Mesendoderm (in vitro differentiated cells): ENCODE results near the gene HTT-AS. TPM values are rescaled to one million over a fixed set of nuclear protein-coding genes. Genes with fewer than 3 reads are reported as not detected.

ENCODE experiments used
- DNase-seq: peaks from one replicate; pipeline ENCODE4 v3.0.0; 2013
- H2AK5ac ChIP-seq: 2 replicates; pipeline ENCODE4 v1.6.1; 2013; ENCODE audit warnings: low read length, inconsistent platforms
- H2BK120ac ChIP-seq: 2 replicates; pipeline ENCODE4 v1.6.1; 2013; ENCODE audit warnings: low read depth, mild to moderate bottlenecking, low read length, moderate library complexity, mixed read lengths
- H2BK15ac ChIP-seq: replicated peaks from 2 replicates; pipeline ENCODE4 v1.6.1; 2013; ENCODE audit warnings: low read depth, mild to moderate bottlenecking, moderate library complexity
- H2BK5ac ChIP-seq: 2 replicates; pipeline ENCODE4 v1.6.1; 2013; ENCODE audit warnings: low read length, inconsistent platforms
- H3K18ac ChIP-seq: 2 replicates; pipeline ENCODE4 v1.6.1; 2013; ENCODE audit warnings: mild to moderate bottlenecking, low read length, mixed read lengths
- H3K23ac ChIP-seq: one replicate; pipeline ENCODE4 v1.6.1; 2013; ENCODE audit warnings: low read length
- H3K27ac ChIP-seq: 2 replicates; pipeline ENCODE4 v1.5.1; 2013; ENCODE audit warnings: low read depth, mild to moderate bottlenecking, inconsistent platforms, low read length, moderate library complexity
- H3K27me3 ChIP-seq: 2 replicates; pipeline ENCODE4 v1.6.1; 2013; ENCODE audit warnings: low read length, control low read depth, mild to moderate bottlenecking, inconsistent platforms; ENCODE audit not compliant: insufficient read depth, poor library complexity
- H3K36me3 ChIP-seq: 2 replicates; pipeline ENCODE4 v1.6.1; 2013; ENCODE audit warnings: low read length, inconsistent platforms; ENCODE audit not compliant: control insufficient read depth, insufficient read depth
- H3K4ac ChIP-seq: one replicate; pipeline ENCODE4 v1.6.1; 2013; ENCODE audit warnings: low read depth, mild to moderate bottlenecking, low read length, moderate library complexity
- H3K4me1 ChIP-seq: 2 replicates; pipeline ENCODE4 v1.6.1; 2013; ENCODE audit warnings: low read depth, low read length, inconsistent platforms; ENCODE audit not compliant: control insufficient read depth
- H3K4me2 ChIP-seq: 2 replicates; pipeline ENCODE4 v1.6.1; 2013; ENCODE audit warnings: low read length
- H3K4me3 ChIP-seq: 2 replicates; pipeline ENCODE4 v1.5.1; 2013; ENCODE audit warnings: mild to moderate bottlenecking, low read length
- H3K56ac ChIP-seq: one replicate; pipeline ENCODE4 v1.6.1; 2013; ENCODE audit warnings: low read length
- H3K79me1 ChIP-seq: 2 replicates; pipeline ENCODE4 v1.6.1; 2013; ENCODE audit warnings: low read length, inconsistent platforms
- H3K79me2 ChIP-seq: 2 replicates; pipeline ENCODE4 v1.6.1; 2013; ENCODE audit warnings: mild to moderate bottlenecking, low read length; ENCODE audit not compliant: control insufficient read depth, insufficient read depth
- H3K9ac ChIP-seq: 2 replicates; pipeline ENCODE4 v1.6.1; 2013; ENCODE audit warnings: low read length, inconsistent platforms
- H4K5ac ChIP-seq: one replicate; pipeline ENCODE4 v1.6.1; 2013; ENCODE audit warnings: low read length
- H4K8ac ChIP-seq: one replicate; pipeline ENCODE4 v1.6.1; 2013; ENCODE audit warnings: low read depth, mild to moderate bottlenecking, control low read depth, low read length, moderate library complexity
- WGBS: extraction: QIAGEN DNeasy Blood & Tissue Kit; methylation state at CpG from one replicate; pipeline ENCODE4 v1.1.7; 2013; ENCODE audit warnings: low lambda C conversion rate, missing lambda C conversion rate; ENCODE audit not compliant: insufficient coverage; ENCODE audit errors: extremely low coverage; 5-methylcytosine and 5-hydroxymethylcytosine counted together
- polyA plus RNA-seq, 2 experiments: library from polyadenylated mRNA; stranded (reverse); fragments of 200-250 nt; gene quantifications; one replicate each; pipeline ENCODE4 v1.2.3, GENCODE V29; 2013

Gene HTT-AS
- polyA plus RNA-seq (2013, experiment 1 of 2): not detected
- not detected for polyA plus RNA-seq (2013, experiment 2 of 2)

DNA sequence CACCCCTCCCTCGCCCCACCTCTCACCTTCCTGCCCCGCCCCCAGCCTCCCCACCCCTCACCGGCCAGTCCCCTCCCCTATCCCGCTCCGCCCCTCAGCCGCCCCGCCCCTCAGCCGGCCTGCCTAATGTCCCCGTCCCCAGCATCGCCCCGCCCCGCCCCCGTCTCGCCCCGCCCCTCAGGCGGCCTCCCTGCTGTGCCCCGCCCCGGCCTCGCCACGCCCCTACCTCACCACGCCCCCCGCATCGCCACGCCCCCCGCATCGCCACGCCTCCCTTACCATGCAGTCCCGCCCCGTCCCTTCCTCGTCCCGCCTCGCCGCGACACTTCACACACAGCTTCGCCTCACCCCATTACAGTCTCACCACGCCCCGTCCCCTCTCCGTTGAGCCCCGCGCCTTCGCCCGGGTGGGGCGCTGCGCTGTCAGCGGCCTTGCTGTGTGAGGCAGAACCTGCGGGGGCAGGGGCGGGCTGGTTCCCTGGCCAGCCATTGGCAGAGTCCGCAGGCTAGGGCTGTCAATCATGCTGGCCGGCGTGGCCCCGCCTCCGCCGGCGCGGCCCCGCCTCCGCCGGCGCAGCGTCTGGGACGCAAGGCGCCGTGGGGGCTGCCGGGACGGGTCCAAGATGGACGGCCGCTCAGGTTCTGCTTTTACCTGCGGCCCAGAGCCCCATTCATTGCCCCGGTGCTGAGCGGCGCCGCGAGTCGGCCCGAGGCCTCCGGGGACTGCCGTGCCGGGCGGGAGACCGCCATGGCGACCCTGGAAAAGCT, at the start of gene HTT-AS, which contains the start of gene HTT:
Gene HTT-AS, minus strand, starts transcription at position 461 of the 768 bp plus-strand sequence.
Gene HTT, plus strand, starts transcription at position 604 of the 768 bp plus-strand sequence. Its CDS starts 145 bp downstream, at position 749.
- H3K4me3 ChIP-seq: peak within 1 kb of the TSS; percentile 93
- H3K79me2 ChIP-seq: peaks cover 31% of the 10 kb centered on the region
- no CpG with 5 or more reads among the region's 81 CpGs for WGBS
- no peaks in the 10 kb centered on the region for H3K27me3 ChIP-seq
- no peak within 1 kb of the TSS for H2BK15ac ChIP-seq
- H2AK5ac ChIP-seq: no peak within 1 kb of the TSS
- no peak within 1 kb of the TSS for H2BK120ac ChIP-seq
- H2BK5ac ChIP-seq: no peak within 1 kb of the TSS
- peak within 1 kb of the TSS; percentile 65 for H3K4me2 ChIP-seq
- H4K5ac ChIP-seq: no peak within 1 kb of the TSS
- peaks cover 2% of the 10 kb centered on the region for H3K4me1 ChIP-seq
- no peak within 1 kb of the TSS for H4K8ac ChIP-seq
- no peaks in the 10 kb centered on the region for H3K36me3 ChIP-seq
- peak within 1 kb of the TSS; percentile 24 for H3K4ac ChIP-seq
- H3K9ac ChIP-seq: peak within 1 kb of the TSS; percentile 92
- DNase-seq: peak; percentile 95
- H3K27ac ChIP-seq: peak within 1 kb of the TSS; percentile 90
- H3K18ac ChIP-seq: peak within 1 kb of the TSS; percentile 63
- peak within 1 kb of the TSS; percentile 97 for H3K56ac ChIP-seq
- peaks cover 6% of the 10 kb centered on the region for H3K79me1 ChIP-seq
- no peak within 1 kb of the TSS for H3K23ac ChIP-seq

DNA sequence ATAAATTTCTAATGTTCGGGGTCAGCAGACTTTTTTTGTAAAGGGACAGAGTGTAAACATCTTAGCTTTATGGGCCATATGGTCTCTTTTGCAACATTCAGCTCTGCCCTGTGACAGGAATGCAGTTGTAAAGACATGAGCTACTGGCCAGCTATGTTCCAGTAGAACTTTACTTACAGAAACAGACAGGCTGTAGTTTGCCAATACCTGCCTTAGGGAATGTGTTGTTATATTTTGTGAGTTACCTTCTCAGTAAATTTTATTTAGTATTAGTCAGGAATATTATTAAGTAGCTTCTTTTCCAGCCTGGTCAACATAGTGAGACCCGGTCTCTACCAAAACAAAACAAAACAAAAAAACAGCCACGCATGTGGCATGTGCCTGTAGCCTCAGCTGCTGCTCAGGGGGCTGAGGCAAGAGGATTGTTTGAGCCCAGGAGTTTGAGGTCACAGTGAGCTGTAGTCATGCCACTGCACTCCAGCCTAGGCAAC, 48.9 kb upstream of the HTT-AS start:
- H2BK15ac ChIP-seq: no peak overlapping the region
- H4K8ac ChIP-seq: no peak overlapping the region
- WGBS: no CpG with 5 or more reads among the region's 3 CpGs
- no peak overlapping the region for H3K4me3 ChIP-seq
- no peaks in the 10 kb centered on the region for H3K36me3 ChIP-seq
- H3K56ac ChIP-seq: no peak overlapping the region
- H3K9ac ChIP-seq: no peak overlapping the region
- no peak overlapping the region for H2BK5ac ChIP-seq
- no peak overlapping the region for H3K23ac ChIP-seq
- no peaks in the 10 kb centered on the region for H3K79me1 ChIP-seq
- H3K18ac ChIP-seq: no peak overlapping the region
- H2BK120ac ChIP-seq: no peak overlapping the region
- no peaks in the 10 kb centered on the region for H3K4me1 ChIP-seq
- H3K27me3 ChIP-seq: no peaks in the 10 kb centered on the region
- no peak overlapping the region for H3K4me2 ChIP-seq
- H3K79me2 ChIP-seq: no peaks in the 10 kb centered on the region
- H3K27ac ChIP-seq: no peak overlapping the region
- H4K5ac ChIP-seq: no peak overlapping the region
- DNase-seq: no peak
- no peak overlapping the region for H2AK5ac ChIP-seq
- no peak overlapping the region for H3K4ac ChIP-seq

DNA sequence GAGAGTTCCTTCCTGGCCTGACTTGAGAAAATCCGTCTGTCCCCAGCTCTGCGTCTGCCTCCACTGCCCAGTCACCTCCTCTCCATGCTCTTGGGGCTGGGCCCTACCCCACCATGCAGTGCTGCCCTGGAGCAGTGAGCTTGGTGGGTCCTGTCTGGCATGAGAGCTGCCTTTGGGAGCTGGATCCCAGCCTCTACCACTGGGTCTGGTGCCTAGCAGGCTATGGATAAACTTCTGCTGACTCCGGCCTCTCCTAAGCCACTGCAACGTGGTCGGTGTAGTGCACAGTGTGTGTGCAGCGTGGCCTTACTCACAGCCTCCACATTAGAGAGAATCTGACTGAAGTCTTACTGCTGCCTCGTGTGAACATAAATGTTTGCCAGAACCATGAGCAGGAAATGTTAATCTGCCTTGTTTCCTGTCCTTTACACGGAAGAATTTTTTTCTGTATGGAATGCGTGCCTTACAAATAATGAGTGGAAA, 47.8 kb upstream of the HTT-AS start:
- H3K4me3 ChIP-seq: no peak overlapping the region

DNA sequence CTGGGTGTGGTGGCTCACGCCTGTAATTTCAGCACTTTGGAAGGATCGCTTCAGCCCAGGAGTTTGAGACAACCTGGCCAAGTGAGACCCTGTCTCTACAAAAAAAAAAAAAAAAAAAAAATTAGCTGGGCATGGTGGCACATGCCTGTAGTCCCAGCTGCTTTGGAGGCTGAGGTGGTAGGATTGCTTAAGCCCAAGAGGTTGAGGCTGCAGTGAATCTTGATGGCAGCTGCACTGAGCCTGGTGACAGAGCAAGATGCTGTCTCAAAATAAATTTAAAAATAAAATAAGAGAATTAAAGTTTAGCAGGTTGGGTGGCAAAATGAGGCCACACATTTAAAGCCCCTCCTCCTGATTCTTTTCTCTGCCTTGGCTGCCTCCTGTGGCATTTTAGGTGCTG, 47.3 kb upstream of the HTT-AS start:
- no peak overlapping the region for H3K23ac ChIP-seq
- no peak overlapping the region for H4K8ac ChIP-seq
- H3K27me3 ChIP-seq: no peaks in the 10 kb centered on the region
- no peak overlapping the region for H3K9ac ChIP-seq
- no peak overlapping the region for H3K18ac ChIP-seq
- no peak overlapping the region for H3K27ac ChIP-seq
- no peak overlapping the region for H3K4me3 ChIP-seq
- WGBS: no CpG with 5 or more reads among the region's 2 CpGs
- H4K5ac ChIP-seq: no peak overlapping the region
- H2BK15ac ChIP-seq: no peak overlapping the region
- H2BK5ac ChIP-seq: no peak overlapping the region
- H3K36me3 ChIP-seq: peaks cover under 1% of the 10 kb centered on the region
- no peak overlapping the region for H2BK120ac ChIP-seq
- no peak overlapping the region for H3K56ac ChIP-seq
- H3K4me1 ChIP-seq: no peaks in the 10 kb centered on the region
- no peak overlapping the region for H3K4ac ChIP-seq
- DNase-seq: no peak
- no peaks in the 10 kb centered on the region for H3K79me1 ChIP-seq
- H2AK5ac ChIP-seq: no peak overlapping the region
- no peaks in the 10 kb centered on the region for H3K79me2 ChIP-seq
- H3K4me2 ChIP-seq: no peak overlapping the region

More for the DNA sequence above, 47.8 kb upstream of the HTT-AS start:
- H2BK15ac ChIP-seq: no peak overlapping the region
- H3K4me1 ChIP-seq: no peaks in the 10 kb centered on the region
- H3K23ac ChIP-seq: no peak overlapping the region
- H3K79me1 ChIP-seq: no peaks in the 10 kb centered on the region
- H3K27ac ChIP-seq: no peak overlapping the region
- H3K56ac ChIP-seq: no peak overlapping the region
- no peak for DNase-seq
- no peak overlapping the region for H4K5ac ChIP-seq
- no peak overlapping the region for H2BK5ac ChIP-seq
- no peaks in the 10 kb centered on the region for H3K79me2 ChIP-seq
- no peak overlapping the region for H3K9ac ChIP-seq
- no peak overlapping the region for H2BK120ac ChIP-seq
- WGBS: no CpG with 5 or more reads among the region's 9 CpGs
- H3K4ac ChIP-seq: no peak overlapping the region
- H3K4me2 ChIP-seq: no peak overlapping the region
- H4K8ac ChIP-seq: no peak overlapping the region
- no peak overlapping the region for H2AK5ac ChIP-seq
- H3K27me3 ChIP-seq: no peaks in the 10 kb centered on the region
- no peaks in the 10 kb centered on the region for H3K36me3 ChIP-seq
- H3K18ac ChIP-seq: no peak overlapping the region

DNA sequence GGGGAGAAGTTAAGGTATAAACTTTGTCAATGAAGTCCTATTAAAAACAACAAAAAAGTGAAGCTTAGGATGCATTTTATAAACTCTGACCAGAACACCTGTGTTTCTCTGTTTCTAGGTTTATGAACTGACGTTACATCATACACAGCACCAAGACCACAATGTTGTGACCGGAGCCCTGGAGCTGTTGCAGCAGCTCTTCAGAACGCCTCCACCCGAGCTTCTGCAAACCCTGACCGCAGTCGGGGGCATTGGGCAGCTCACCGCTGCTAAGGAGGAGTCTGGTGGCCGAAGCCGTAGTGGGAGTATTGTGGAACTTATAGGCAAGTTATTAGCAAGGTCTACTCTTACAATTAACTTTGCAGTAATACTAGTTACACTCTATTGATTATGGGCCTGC, 46.8 kb upstream of the HTT-AS start:
- no peak overlapping the region for H2AK5ac ChIP-seq
- H3K4me3 ChIP-seq: no peak overlapping the region
- H3K79me2 ChIP-seq: no peaks in the 10 kb centered on the region
- no peaks in the 10 kb centered on the region for H3K79me1 ChIP-seq
- H3K9ac ChIP-seq: no peak overlapping the region
- H2BK15ac ChIP-seq: no peak overlapping the region
- WGBS: no CpG with 5 or more reads among the region's 9 CpGs
- H3K27me3 ChIP-seq: no peaks in the 10 kb centered on the region
- H4K5ac ChIP-seq: no peak overlapping the region
- no peak overlapping the region for H3K56ac ChIP-seq
- H3K36me3 ChIP-seq: peaks cover 4% of the 10 kb centered on the region
- DNase-seq: no peak
- H3K4ac ChIP-seq: no peak overlapping the region
- no peak overlapping the region for H3K4me2 ChIP-seq
- H3K4me1 ChIP-seq: no peaks in the 10 kb centered on the region
- no peak overlapping the region for H3K23ac ChIP-seq
- H3K18ac ChIP-seq: no peak overlapping the region
- H3K27ac ChIP-seq: no peak overlapping the region
- no peak overlapping the region for H2BK5ac ChIP-seq
- H4K8ac ChIP-seq: no peak overlapping the region
- H2BK120ac ChIP-seq: no peak overlapping the region
